Inflammatory macrophage treated with lipopolysaccharide for 4 hours (primary cell): ENCODE data around the gene GRAMD2A.

ENCODE experiments used
- DNase-seq: peaks from one replicate; pipeline ENCODE4 v3.0.0-alpha.2; 2020

The GRAMD2A gene

DNA sequence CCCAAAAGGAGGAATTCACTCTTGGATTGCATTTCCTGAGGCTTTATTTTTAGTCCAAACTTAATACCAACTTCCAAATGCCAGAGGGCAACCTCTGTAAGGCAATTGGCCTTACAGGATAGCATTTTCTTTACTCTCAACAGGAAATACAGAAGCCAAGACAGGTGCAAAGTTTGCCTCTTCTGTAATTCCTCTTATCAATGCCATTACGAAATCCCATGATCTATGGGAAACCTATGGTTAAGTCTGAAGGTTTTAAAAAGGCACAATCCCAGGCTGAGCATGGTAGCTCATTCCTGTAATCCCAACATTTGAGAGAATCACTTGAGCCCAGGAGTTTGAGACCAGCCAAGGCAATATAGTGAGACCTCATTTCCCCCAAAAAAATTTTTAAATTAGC is 18.5 kb upstream of the GRAMD2A start:
- DNase-seq = no peak

DNA sequence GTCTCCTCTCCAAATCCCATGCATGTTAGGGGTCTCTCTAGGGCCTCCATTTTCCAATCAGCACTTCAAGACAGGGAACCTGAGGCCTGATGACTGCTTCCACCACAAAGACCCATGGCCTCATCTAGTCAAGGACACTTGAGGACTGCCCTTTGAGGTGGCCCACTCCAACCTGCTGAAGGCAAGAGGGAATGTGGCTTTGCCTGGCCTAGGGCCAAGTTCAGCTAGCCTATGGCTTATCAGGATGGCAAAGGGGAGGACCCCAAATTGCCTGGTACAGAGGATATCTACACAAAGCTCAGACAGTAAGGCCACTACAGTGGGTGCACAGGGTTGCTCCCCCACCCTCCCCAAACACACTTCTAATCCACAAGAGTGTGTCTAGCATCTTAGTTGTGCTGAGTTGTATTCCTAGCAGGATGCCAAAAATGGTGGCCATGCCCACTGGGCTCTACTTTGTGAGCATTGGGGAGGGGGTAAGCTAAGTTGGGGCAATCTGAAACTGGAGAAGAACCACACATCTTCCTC is 10.0 kb upstream of the GRAMD2A start:
- no peak for DNase-seq

DNA sequence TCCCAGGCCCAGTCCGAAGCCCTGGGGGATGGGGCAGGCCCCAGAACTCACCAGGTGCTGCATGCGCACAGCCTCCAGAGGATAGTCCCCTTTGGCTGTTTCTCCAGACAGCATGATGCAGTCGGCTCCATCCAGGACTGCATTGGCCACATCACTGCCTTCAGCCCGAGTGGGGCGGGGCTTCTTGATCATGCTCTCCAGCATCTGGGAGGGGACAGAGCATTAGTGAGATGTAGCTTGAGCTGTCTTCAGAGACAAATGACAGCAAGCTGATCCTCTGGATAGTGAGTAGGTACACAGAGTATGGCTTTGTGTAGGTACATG is 9.1 kb upstream of the GRAMD2A start:
- DNase-seq = no peak

DNA sequence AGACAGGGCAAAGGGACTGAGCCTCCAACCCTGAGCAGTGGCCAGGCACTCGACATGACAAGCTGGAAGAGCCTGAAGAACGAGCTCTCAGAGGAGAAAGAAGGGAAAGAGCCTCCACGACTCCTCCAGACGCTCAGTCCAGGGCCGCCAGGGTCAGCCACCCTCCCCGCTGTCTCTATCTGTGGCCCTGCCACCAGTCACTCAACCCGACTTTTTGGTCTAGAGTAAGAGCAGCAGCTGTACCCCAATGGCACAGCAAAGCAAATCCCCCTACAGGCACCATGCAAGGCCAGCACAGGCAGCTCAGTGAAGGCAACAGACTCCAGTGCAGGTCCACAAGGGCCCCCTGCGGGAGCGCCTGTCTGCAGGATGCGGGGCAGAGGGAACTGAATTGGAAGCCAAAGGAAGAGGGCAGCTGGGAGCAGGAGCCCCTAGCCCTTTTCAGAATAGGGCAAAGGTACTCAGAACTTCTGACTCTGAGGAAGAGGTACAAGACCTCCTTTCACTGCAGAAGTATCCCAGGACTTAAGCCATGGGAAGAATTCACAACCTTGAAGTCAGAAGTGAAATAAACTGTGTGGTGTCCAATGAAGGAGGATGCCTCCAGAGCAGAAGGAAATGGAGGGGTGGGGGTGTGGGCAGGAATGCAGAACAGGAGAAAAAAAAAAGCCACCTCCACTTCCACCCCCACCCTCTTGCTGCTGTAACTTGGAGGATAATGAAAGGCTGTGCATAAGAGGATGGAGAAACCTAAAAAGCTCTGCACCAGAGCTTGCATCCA is 8.5 kb upstream of the GRAMD2A start:
- no peak for DNase-seq

DNA sequence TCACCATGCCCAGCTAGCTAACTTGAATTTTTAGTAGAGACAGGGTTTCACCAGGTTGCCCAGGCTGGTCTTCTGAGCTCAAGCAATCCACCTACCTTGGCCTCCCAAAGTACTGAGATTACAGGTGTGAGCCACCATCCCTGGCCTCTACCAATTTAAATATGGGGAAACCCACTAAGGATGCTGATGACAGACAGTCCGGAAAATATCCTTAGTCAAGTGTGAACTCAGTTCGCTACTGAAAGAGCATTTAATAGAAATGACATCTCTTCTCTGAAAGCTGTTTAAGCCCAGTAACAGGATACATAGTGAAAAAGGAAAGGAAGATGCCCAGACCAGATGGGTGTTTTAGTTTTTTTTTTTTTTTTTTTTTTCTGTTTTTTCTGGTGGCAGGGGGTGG is 7.7 kb upstream of the GRAMD2A start:
- no peak for DNase-seq

DNA sequence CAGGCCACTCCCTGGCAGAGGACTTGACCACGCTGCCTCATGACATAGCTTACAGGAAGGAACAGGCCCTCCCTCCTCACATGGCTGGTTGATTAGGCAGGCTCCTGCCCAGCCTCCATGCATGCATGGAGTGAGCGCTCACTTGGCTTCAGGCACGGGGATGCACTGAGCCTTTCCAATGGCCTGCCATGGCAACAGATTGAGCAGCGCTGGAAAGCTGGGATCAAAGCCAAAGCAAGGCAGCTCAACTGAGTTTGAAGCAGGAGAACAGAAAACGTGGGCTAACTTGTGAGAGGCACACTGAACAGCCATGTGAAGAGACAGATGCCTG is 5.9 kb upstream of the GRAMD2A start:
- DNase-seq = no peak

DNA sequence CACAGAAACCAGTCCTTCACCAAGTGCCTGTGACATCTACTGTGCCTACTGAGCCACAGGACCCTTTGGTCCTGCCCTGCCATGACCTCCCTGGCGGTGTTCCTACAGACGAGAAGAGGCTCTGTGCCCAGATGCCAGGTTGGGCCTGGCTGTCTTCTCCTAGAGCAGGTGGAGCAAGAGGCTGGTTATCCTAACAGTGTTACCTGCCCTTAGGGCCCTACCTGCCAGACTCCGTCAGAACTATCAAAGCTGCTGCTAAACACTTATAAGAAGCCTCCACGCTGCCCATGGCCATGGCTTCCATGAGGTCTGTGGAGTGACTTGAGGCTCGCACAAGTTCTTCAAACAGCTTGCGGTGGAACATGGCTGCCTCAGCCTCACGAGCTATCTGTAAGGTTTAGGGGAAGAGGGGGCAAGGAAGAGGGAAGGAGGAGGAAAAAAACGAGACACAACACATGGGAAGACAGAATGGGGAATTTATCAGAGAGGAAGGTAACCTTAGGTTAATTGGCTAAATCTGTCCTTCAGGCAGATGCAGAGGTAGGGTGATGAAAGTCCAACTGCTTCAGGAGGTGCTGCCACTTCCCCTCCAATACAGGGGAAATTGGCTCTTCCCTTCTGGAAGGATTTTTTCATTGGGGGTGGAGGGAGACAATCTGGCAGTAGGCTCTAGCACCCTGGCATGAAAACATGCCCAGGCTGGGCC is 5.4 kb upstream of the GRAMD2A start:
- no peak for DNase-seq

DNA sequence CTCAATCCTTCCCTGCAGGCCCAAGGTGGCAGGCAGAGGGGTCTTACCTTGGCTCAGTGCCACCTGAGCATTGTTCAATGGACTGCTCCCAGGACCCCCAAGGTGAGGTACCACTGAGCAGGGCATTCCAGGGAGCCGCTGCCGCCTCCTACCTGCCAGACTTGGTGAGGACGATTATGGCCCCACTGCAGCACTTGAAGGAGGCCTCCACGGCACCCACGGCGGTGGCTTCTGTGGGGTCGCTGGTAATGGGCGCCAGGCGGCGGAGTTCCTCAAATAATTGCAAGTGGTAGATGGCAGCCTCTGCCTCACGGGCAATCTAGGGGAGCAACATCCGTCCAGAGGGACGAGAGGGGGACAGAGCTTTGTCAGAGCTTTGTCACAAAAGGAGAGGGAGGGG is 4.7 kb upstream of the GRAMD2A start:
- no peak for DNase-seq

DNA sequence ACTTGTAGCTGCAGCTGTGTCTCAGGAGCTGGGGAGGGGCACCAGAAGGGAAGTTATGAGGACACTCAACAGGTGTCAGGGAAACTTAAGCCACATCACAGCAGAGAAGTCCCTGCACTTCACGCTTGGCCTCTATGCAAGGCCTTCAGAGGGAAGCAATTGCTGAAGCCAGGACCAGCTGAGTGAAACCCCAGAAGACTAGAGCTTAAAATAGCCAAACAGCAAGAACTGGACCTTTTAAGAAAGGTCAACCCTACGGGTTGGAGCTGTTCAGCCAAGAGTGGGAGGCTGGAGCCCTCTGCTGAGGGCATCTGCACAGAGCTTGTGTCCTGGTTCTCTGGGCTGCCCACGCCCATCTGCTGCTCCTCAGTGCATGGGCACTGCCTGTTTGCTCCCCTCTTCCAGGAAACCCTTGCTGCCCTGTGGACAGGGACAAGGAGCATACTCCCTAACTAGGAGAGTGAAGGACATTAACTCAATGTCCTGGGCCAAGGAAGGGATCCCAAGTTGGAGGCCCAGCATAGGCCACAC is 3.9 kb upstream of the GRAMD2A start:
- no peak for DNase-seq

DNA sequence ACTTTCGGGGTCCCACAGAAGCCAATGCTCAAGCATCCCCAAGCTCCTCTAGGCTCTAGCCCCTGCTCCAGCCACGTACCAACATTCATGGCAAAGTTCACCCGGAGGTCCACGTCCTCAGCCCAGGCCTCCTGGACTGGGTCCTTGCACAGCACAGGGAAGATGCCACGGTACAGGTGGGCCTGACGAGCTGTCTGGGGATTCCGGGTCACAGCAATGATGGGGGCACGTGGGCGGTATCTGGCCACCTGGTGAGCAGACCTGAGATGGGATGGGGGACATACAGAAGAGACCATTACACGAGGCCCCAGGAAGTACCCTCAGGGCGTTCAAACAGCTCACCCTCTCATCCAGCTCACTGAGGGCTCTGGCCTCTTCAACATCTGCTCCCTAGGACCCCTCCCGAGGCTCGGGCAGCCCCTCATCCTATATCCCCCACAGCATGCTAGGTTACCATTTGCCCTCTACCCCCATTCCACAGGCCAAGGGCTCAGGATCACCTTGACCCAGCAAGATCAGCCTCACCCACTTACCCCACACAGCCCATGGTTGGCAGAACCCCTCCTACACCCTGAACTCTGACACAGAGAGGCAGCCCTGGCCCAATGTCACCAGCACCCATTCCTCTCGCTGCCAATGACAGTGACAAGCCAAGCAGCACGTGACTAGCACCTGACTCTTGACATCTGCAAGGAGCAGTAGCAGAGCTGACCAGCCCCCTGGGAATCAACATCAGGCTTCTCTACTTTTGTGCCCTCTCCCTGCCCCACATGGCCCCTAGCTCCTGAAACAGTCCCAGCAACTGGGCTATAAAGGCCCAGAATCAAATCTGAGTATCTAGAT is 3.0 kb upstream of the GRAMD2A start:
- DNase-seq = peak; percentile 13

DNA sequence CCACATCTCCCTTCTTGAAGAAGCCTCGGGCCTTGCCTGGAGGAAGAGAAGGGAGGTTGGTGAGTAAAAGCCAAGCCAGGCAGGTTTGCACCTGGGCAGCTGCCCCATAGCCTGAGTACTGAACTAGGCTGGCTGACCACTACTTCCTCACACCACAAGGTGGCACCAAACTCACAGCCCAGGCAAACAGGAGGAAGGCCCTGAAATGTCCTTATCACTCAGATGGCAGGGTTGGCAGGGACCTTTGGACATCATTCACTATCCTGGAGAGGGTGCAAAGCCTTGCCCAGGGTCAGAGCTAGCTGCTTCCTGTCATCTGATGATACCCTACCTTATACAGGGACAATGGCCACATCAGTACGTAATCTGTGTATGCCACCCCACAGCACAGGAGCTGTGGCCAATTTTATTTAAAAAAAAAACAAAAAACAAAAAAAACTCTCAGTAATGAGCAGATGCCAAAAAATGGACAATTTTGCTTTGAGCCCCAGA is 2.2 kb upstream of the GRAMD2A start:
- peak; percentile 48 for DNase-seq

DNA sequence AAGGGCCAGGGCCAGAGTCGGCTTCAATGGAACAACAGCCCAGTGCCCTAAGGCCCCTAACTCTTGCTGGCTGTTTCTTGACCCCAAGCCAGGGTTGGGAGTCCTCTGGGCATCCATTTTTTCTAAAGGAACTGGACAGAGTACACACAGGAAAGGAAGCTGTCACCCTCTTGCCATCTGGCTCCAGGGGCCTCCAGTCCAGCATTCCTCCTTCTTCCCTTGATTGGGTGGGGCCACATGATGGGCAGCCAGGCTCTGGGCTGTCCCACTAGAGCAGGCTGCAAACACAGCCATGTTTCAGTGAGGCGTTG is 1.6 kb upstream of the GRAMD2A start:
- DNase-seq = no peak

DNA sequence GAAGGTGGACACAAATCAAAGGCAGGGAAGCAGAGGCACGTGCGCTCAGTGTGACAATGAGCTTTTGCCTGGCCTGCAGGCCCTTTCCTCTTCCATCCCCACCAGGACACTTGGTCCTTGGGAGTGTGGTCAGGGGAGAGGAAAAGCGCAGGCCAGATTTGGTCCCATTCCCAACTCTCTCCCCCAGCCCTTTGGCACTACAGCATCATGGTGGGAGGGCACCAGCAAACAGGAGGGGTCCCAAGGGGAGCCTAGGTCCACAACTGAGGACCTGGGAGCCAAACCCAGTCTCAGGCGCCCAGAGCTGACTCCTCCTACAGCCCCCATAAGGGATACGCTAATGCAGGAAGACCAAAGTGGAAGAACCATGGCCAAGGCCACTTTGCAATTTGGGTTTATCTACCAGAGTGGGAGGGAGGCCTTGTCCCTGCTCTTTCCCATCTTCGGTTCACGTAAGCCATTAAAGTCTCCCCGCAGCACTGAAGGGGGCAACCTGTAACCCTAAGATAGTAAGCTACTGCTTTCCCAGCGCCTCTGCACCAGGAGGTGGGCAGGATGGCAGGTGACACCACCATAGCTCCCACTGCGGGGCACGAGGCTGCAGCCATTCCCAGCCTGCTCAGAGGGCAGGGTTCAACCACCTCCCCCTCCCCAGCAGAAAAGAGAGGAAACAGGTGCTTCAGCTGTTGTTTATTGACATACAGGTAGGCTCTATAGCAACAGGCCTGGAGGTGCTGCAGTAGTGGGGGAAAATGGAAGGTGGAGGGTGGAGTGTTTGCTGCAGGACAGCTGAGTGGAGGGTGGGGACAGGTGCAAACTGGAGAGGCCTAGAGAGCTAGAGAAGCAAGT is 993 bp upstream of the GRAMD2A start:
- no peak for DNase-seq

DNA sequence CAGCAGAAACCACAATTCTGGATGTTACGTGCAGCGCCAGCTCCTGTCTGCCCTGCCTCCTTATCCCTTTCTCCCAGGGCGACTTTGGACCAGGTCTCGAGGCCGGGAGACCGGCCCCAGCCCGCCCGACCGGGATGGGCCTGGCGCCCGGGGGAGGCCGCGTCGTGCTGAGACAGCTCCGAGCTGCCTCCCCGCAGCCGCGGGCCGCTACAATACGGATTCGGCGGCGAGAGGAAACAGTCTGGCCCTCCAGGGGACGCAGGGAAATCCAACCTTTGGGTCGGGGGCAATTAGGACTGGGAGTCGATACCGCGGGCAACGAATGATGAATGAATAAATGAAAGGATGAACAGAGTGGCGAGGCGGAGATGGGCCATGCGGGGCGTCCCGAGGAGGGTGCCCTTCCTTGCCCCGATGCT is 537 bp downstream of the GRAMD2A start:
- no peak for DNase-seq

DNA sequence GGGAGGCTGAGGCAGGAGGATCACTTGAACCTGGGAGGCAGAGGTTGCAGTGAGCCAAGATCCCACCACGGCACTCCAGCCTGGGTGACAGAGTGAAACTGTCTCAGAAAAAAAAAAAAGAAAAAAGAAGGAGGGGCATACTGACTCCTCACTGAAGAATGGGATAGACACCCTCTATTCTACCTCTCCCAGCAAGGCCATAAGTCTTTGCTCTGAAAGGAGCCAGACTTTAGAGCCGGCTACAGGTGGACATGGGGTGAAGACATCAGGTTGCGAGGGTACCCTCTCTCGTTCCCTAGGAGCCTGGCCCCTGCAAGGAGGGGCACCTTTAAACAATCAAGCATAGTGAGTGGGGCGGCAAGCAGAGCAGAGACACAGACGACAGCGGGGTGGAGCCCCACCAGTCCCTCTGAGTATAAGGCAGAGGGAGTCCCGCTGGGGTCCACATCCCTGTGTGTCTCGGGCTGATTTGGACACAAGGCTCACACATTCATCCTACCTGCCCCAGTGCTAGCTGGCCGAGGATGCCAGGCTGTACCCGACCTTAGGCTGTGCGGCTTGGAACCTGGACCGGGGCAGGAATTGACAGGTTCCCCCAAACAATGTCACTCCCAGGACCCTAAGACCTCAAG is 1.1 kb downstream of the GRAMD2A start:
- DNase-seq = no peak

DNA sequence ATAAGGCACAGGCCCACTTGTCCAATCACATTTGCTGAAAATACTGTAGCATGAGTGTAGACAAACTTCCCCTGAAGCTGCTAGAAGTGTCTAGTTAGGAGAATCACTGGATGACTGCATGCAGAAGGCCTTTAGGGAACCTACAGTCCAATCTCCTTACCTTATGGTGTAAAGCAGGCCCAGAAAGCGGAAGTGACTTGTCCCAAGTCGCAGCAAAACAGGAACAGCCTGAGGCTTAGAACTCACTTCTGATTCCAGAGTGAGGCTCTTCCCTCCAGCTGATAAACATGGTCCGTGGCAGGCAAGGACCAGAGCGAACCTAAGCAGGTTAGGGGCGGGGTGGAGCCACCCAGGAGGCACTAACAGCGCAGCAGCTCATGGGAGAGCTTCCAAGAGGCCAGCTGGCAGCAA is 2.5 kb downstream of the GRAMD2A start:
- DNase-seq = peak; percentile 94

DNA sequence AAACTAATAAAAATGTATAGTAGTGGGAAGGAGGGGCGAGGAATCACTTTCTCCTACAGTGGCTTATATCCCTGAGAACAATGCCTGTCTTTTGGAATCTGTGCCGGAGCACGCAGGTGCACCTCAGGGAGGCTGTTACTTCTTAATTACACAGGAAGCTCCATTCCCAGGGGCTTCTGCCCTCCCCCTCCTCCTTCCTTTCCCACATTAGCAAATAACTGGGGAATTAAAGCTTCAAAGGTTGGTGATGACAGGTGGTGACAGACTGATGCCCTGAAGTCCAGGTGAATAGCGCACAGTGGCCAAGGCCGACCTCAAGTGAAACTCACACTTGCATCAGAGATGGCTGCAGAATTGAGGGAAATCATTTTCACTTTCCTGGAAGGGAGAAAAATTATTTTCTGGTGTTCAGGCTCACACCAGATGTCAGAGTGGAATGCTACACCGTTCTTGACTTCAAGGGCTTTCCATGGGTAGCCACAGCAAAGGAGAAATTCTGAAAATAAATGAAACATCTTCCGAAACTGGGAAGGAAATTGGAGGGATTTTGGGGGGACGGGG is 3.7 kb downstream of the GRAMD2A start:
- no peak for DNase-seq

DNA sequence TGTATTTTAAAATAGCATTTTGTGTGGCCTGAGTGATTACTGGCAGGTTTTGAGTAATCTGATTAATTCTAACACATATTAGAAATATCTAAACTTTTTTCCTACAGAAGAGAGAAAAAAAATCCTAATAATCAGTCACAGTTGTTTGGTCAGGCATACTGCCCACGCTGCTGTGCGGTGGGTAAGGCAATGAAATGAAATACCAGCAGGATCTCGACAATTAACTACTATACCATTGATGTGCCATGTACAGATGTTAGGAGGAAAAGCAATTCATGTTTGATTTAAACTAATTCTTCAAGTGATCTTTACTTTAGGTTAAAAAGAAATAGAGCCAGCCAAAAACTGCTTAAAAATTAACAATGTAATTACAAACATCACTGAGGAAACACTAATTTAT is 5.2 kb downstream of the GRAMD2A start:
- DNase-seq = no peak

DNA sequence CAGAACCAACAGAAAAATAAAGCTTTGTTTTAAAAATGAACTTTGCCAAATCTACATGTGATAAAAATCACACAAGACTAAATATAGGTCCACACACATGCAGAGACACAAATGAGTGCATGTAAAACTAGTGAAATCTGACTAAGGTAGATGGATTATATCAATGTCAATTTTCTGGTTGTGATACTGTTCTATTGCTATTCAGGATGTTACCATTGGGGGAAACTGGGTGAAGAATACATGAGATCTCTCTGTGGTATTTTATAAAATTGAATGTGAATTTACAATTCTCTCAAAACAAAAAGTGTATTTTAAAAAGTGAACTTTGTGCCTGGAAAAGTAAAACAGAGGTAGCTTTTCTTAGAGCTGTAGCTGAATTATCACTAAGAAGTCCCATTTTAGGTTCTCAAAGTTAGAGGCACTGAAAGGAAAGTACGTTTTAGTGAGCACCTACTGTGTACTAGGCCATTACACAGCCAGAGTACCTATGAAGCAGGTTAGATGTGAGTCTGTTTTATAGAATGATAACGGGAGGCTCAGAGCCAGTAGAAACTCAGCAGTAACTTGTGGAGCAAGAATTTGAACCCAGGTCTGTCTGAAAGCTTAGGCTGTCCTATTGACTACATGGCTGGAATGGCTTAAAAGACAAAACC is 8.2 kb downstream of the GRAMD2A start:
- DNase-seq = no peak

DNA sequence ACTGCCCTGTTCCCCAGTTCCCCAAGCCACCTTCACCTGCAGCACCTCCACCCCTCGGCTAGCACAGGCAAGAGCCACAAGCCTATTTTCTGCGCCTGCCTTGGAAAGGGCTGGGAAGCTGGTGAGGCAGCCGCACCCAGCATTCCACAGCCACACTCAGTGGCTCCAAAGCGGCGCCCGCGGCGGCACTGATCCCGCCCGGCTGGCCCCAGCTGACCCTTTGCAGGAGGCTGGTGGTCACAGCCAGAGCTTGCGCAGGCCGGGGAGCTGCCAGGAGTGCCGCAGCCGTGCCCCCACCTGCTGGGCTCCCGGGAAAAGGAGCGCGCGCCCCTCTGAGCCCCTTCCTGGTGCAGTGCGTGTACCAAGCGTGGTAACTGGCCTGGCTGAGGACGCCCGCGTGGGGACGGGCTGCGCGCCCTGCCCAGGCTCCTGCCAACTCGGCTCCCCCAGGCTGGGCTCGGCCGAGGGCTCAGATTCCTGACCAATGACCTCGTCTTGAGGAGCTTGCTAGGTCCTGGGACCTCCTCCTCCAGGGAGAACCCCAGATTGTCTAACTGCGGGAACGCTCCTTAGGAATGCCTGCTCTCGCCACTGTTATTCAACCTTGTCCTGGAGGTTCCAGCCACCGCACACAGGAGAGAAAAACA is 13.3 kb downstream of the GRAMD2A start:
- DNase-seq = no peak

DNA sequence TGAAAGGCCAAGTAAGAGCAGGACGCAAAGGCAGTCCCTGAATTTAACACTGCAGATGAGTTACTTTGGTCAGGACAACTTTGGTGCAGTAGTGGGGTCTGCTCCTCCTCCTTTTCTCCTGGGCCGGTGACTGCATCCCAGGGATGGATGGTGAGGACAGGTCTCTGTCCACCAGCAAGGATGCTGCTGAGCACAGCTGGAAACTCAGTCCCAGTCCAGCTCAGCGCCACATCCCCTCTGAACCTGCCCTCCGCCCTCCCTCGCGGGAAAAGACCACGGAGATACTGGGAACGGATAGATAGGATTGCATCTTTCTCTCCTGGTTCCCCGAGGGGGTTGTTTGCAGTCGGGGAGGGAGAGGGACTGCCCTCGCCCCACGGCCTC is 13.8 kb downstream of the GRAMD2A start:
- no peak for DNase-seq
